HCT116 (cell line): Measurements from ENCODE around the gene RAB9A. TPM values are rescaled to one million over a fixed set of nuclear protein-coding genes. Genes with fewer than 3 reads are reported as not detected.

Experiments used
- ATAC-seq: fragments of 200-7000 bp; cut with Tn5 transposase; 2 replicates; pipeline ENCODE4 v1.9.1; 2020; ENCODE audit warnings: mild to moderate bottlenecking, moderate library complexity
- BruUV-seq: library from RNA; stranded (reverse); fragments of 400-500 nt; replicated peaks from 2 replicates; lab custom pipeline; 2021; lab: Mats Ljungman, UMichigan
- CTCF ChIA-PET: fragments of 300-600 bp; sonication (Branson Sonifier 250); formaldehyde crosslinking; loops from one replicate; lab custom pipeline; 2021; ENCODE audit warnings: antibody characterized with exemption; lab: Charles Lee
- POLR2A ChIA-PET: fragments of 300-600, 350-600 bp; sonication (Branson Sonifier 250); formaldehyde crosslinking; loops from one replicate; lab custom pipeline; 2021; ENCODE audit warnings: antibody characterized with exemption; lab: Charles Lee
- RAD21 ChIA-PET, 2 experiments: fragments of 300-600 bp; sonication (Branson Sonifier 250); formaldehyde crosslinking; loops; one replicate each; lab custom pipeline; 2023; ENCODE audit warnings: low total read pairs in 2 of 2; ENCODE audit not compliant: uncharacterized antibody in 2 of 2, unreplicated experiment in 2 of 2, low non-redundant PET in 1 of 2; lab: Charles Lee
- DNase-seq: peaks from one replicate; pipeline ENCODE4 v3.0.0-alpha.2; 2010; ENCODE audit warnings: low read depth, low spot score
- H2AFZ ChIP-seq: fragments of 200-600 bp; shearing (Covaris generic), sonication (generic); 2 replicates; pipeline ENCODE4 v1.6.1; 2017; ENCODE audit warnings: low read depth, mixed run types, mixed read lengths, antibody characterized with exemption, low read length; ENCODE audit not compliant: poor library complexity, severe bottlenecking
- H3K27ac ChIP-seq: 2 replicates; pipeline ENCODE4 v1.5.1; 2012; ENCODE audit warnings: low read depth, low read length
- H3K27me3 ChIP-seq: fragments of 200-600 bp; sonication (generic); 2 replicates; pipeline ENCODE4 v1.6.1; 2016; ENCODE audit warnings: mixed run types, low read length, mixed read lengths; ENCODE audit not compliant: insufficient read depth
- H3K36me3 ChIP-seq, 2 experiments: fragments of 200-500 bp in 1 of 2; fragments of 200-600 bp in 1 of 2; sonication (Bioruptor generic) in 1 of 2; sonication (generic) in 1 of 2; 2 replicates each; pipeline versions ENCODE4 v1.5.1 to v1.6.1; 2014 to 2016; ENCODE audit warnings: low read length in 2 of 2, inconsistent platforms in 1 of 2, mixed read lengths in 1 of 2, mixed run types in 1 of 2; ENCODE audit not compliant: insufficient read depth in 2 of 2, control insufficient read depth in 1 of 2
- H3K4me1 ChIP-seq, 2 experiments: fragments of 200-600 bp in 1 of 2; sonication (generic) in 1 of 2; 2 replicates each; pipeline versions ENCODE4 v1.5.1 to v1.6.1; 2012 to 2017; ENCODE audit warnings: low read length in 2 of 2, inconsistent platforms in 1 of 2, mild to moderate bottlenecking in 1 of 2, mixed read lengths in 1 of 2, mixed run types in 1 of 2, moderate library complexity in 1 of 2; ENCODE audit not compliant: insufficient read depth in 2 of 2, control insufficient read depth in 1 of 2
- H3K4me2 ChIP-seq: fragments of 200-600 bp; sonication (generic); 2 replicates; pipeline ENCODE4 v1.6.1; 2017; ENCODE audit warnings: mixed run types, low read length, mixed read lengths
- H3K4me3 ChIP-seq, 2 experiments: fragments of 200-600 bp in 1 of 2; sonication (generic) in 1 of 2; replicated peaks in 1 of 2; 2 replicates each; pipeline ENCODE4 v1.5.1; 2011 to 2016; ENCODE audit warnings: low read length in 2 of 2, control low read depth in 1 of 2, low read depth in 1 of 2, mild to moderate bottlenecking in 1 of 2, mixed read lengths in 1 of 2, mixed run types in 1 of 2
- H3K79me2 ChIP-seq: fragments of 200-600 bp; sonication (generic); 2 replicates; pipeline ENCODE4 v1.6.1; 2017; ENCODE audit warnings: mild to moderate bottlenecking, mixed run types, low read length, moderate library complexity, mixed read lengths; ENCODE audit not compliant: insufficient read depth
- H3K9ac ChIP-seq: fragments of 200-600 bp; sonication (generic); 2 replicates; pipeline ENCODE4 v1.6.1; 2016; ENCODE audit warnings: low read length, mixed read lengths
- H3K9me2 ChIP-seq: fragments of 200-600 bp; sonication (generic), shearing (Covaris generic); 2 replicates; pipeline ENCODE4 v1.6.1; 2017; ENCODE audit warnings: mixed run types, mild to moderate bottlenecking, moderate library complexity; ENCODE audit not compliant: insufficient read depth
- H3K9me3 ChIP-seq, 2 experiments: fragments of 200-500 bp in 1 of 2; fragments of 200-600 bp in 1 of 2; sonication (Bioruptor generic) in 1 of 2; sonication (generic) in 1 of 2; 2 replicates each; pipeline ENCODE4 v1.6.1; 2014 to 2017; ENCODE audit warnings: low read length in 2 of 2, mixed read lengths in 2 of 2, inconsistent platforms in 1 of 2, low read depth in 1 of 2, mild to moderate bottlenecking in 1 of 2, mixed run types in 1 of 2, moderate library complexity in 1 of 2; ENCODE audit not compliant: control insufficient read depth in 1 of 2, insufficient read depth in 1 of 2
- H4K20me1 ChIP-seq: fragments of 200-600 bp; sonication (generic), shearing (Covaris generic); 2 replicates; pipeline ENCODE4 v1.6.1; 2017; ENCODE audit warnings: mixed run types, mild to moderate bottlenecking, moderate library complexity; ENCODE audit not compliant: insufficient read depth
- CBX3 ChIP-seq: IDR thresholded peaks from 2 replicates; pipeline ENCODE4 v1.6.1; 2012; ENCODE audit warnings: low read depth
- ELF1 ChIP-seq: IDR thresholded peaks from 2 replicates; pipeline ENCODE4 v1.6.1; 2012; ENCODE audit warnings: low read depth, borderline replicate concordance
- POLR2A ChIP-seq: IDR thresholded peaks from 2 replicates; pipeline ENCODE4 v1.7.0; 2011; ENCODE audit warnings: borderline replicate concordance; ENCODE audit not compliant: insufficient read depth, insufficient read length; ENCODE audit errors: extremely low read depth
- SIN3A ChIP-seq: IDR thresholded peaks from 2 replicates; pipeline ENCODE4 v1.6.1; 2012; ENCODE audit warnings: low read depth
- SP1 ChIP-seq: IDR thresholded peaks from 2 replicates; pipeline ENCODE4 v1.6.1; 2012; ENCODE audit warnings: low read depth
- intact Hi-C: fragments of 100-400 bp; cut with micrococcal nuclease; formaldehyde crosslinking; loops from 2 replicates; pipeline ENCODE4 v1.10.0; 2022
- total RNA-seq: library from RNA; stranded (reverse); gene quantifications from one replicate; pipeline ENCODE4 v1.2.1, GENCODE V29; 2021; ENCODE audit not compliant: unreplicated experiment
- TF ChIP-seq, protein P1 (sequence below), 3 experiments: fragments of 200-600 bp in 1 of 3; sonication (generic) in 1 of 3; IDR thresholded peaks in 2 of 3; conservative IDR thresholded peaks in 1 of 3; 2 replicates each; pipeline ENCODE4 v1.5.1; 2012 to 2017; ENCODE audit warnings: low read depth in 2 of 3, low read length in 2 of 3, antibody characterized with exemption in 1 of 3, borderline replicate concordance in 1 of 3, control low read depth in 1 of 3, mild to moderate bottlenecking in 1 of 3, mixed read lengths in 1 of 3, mixed run types in 1 of 3, moderate library complexity in 1 of 3; ENCODE audit not compliant: insufficient read depth in 1 of 3
- TF ChIP-seq, protein P2 (sequence below): IDR thresholded peaks from 2 replicates; pipeline ENCODE4 v1.6.1; 2011; ENCODE audit warnings: mild to moderate bottlenecking, low read length, moderate library complexity; ENCODE audit not compliant: insufficient replicate concordance; ENCODE audit errors: extremely low read depth
- TF ChIP-seq, protein P3 (sequence below): IDR thresholded peaks from 2 replicates; pipeline ENCODE4 v1.6.1; 2012; ENCODE audit warnings: low read depth

RAB9A gene
- total RNA-seq, 1 experiment from 2014 or later, result 23.9 TPM

GRCh38 chrX:13716455-13716854, 27.5 kb downstream of the RAB9A start:
- H3K9me2 ChIP-seq, result no peaks in the 10 kb centered on the region
- H3K27me3 ChIP-seq, result no peaks in the 10 kb centered on the region
- TF ChIP-seq, protein P1, sequence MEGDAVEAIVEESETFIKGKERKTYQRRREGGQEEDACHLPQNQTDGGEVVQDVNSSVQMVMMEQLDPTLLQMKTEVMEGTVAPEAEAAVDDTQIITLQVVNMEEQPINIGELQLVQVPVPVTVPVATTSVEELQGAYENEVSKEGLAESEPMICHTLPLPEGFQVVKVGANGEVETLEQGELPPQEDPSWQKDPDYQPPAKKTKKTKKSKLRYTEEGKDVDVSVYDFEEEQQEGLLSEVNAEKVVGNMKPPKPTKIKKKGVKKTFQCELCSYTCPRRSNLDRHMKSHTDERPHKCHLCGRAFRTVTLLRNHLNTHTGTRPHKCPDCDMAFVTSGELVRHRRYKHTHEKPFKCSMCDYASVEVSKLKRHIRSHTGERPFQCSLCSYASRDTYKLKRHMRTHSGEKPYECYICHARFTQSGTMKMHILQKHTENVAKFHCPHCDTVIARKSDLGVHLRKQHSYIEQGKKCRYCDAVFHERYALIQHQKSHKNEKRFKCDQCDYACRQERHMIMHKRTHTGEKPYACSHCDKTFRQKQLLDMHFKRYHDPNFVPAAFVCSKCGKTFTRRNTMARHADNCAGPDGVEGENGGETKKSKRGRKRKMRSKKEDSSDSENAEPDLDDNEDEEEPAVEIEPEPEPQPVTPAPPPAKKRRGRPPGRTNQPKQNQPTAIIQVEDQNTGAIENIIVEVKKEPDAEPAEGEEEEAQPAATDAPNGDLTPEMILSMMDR (IDR thresholded peaks at IDR 0.05 in 2 of 3, conservative IDR thresholded peaks at IDR 0.05 in 1 of 3; ENCODE audit: borderline replicate concordance in 1 of 3, insufficient read depth in 1 of 3, low read depth in 2 of 3, low read length in 2 of 3), result no peak
- TF ChIP-seq SP1 (no peak), ELF1 (no peak), POLR2A (no peak), CBX3 (no peak), SIN3A (no peak)
- TF ChIP-seq, protein P2, sequence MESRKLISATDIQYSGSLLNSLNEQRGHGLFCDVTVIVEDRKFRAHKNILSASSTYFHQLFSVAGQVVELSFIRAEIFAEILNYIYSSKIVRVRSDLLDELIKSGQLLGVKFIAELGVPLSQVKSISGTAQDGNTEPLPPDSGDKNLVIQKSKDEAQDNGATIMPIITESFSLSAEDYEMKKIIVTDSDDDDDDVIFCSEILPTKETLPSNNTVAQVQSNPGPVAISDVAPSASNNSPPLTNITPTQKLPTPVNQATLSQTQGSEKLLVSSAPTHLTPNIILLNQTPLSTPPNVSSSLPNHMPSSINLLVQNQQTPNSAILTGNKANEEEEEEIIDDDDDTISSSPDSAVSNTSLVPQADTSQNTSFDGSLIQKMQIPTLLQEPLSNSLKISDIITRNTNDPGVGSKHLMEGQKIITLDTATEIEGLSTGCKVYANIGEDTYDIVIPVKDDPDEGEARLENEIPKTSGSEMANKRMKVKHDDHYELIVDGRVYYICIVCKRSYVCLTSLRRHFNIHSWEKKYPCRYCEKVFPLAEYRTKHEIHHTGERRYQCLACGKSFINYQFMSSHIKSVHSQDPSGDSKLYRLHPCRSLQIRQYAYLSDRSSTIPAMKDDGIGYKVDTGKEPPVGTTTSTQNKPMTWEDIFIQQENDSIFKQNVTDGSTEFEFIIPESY, result no peak
- TF ChIP-seq, protein P3, sequence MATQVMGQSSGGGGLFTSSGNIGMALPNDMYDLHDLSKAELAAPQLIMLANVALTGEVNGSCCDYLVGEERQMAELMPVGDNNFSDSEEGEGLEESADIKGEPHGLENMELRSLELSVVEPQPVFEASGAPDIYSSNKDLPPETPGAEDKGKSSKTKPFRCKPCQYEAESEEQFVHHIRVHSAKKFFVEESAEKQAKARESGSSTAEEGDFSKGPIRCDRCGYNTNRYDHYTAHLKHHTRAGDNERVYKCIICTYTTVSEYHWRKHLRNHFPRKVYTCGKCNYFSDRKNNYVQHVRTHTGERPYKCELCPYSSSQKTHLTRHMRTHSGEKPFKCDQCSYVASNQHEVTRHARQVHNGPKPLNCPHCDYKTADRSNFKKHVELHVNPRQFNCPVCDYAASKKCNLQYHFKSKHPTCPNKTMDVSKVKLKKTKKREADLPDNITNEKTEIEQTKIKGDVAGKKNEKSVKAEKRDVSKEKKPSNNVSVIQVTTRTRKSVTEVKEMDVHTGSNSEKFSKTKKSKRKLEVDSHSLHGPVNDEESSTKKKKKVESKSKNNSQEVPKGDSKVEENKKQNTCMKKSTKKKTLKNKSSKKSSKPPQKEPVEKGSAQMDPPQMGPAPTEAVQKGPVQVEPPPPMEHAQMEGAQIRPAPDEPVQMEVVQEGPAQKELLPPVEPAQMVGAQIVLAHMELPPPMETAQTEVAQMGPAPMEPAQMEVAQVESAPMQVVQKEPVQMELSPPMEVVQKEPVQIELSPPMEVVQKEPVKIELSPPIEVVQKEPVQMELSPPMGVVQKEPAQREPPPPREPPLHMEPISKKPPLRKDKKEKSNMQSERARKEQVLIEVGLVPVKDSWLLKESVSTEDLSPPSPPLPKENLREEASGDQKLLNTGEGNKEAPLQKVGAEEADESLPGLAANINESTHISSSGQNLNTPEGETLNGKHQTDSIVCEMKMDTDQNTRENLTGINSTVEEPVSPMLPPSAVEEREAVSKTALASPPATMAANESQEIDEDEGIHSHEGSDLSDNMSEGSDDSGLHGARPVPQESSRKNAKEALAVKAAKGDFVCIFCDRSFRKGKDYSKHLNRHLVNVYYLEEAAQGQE, result no peak
- ChIA-PET RAD21 (no interaction called here), CTCF (no interaction called here), POLR2A (interaction anchor here (0.8 kb wide), 1 partner anchor 18 kb away, joined by 3 read pairs; the partner anchor contains the start of genes OFD1 and TRAPPC2)
- H4K20me1 ChIP-seq, result no peaks in the 10 kb centered on the region
- peaks cover 2 to 3% of the 10 kb centered on the region in 2 experiments; a peak in 3 of 4 replicates for H3K36me3 ChIP-seq
- no TSS peak for BruUV-seq
- no peak overlapping the region for H3K27ac ChIP-seq
- no peak for ATAC-seq
- no peak overlapping the region for H3K4me3 ChIP-seq
- no peak overlapping the region for H3K9ac ChIP-seq
- H3K9me3 ChIP-seq, result no peaks in the 10 kb centered on the region
- no peaks in the 10 kb centered on the region for H3K4me1 ChIP-seq
- no peak overlapping the region for H3K4me2 ChIP-seq
- peaks cover 12% of the 10 kb centered on the region for H3K79me2 ChIP-seq
- intact Hi-C loops, result no loop called here
- no peak for DNase-seq
- H2AFZ ChIP-seq, result no peak overlapping the region
